ENCODE data around the gene GAR1. TPM values are rescaled to one million over a fixed set of nuclear protein-coding genes. Genes with fewer than 3 reads are reported as not detected.

GAR1 gene
- polyA plus RNA-seq, 1 donor (not counting 4 experiments of a cell fraction or from before 2014, with no cell fraction given) = 31.9 TPM

- dilution Hi-C loops (cut with MboI; ENCODE audit: extremely low pct_ligation_motif_present, low sequenced_read_pairs) = no loop called here
- no peaks in the 10 kb centered on the region for H3K4me1 ChIP-seq (ENCODE audit: control insufficient read depth, extremely low read depth, insufficient read depth, low read length)
- H3K9me3 ChIP-seq (ENCODE audit: control insufficient read depth, low read depth, low read length) = no peaks in the 10 kb centered on the region
- no peaks in the 10 kb centered on the region for H3K9me1 ChIP-seq (ENCODE audit: control insufficient read depth, extremely low read depth, insufficient read depth, low read length)
- no peak for DNase-seq (ENCODE audit: low read depth, low spot score)
- H3K36me3 ChIP-seq (ENCODE audit: control insufficient read depth in 2 of 2, extremely low read depth in 1 of 2, insufficient read depth in 2 of 2, low read length in 2 of 2) = no peaks in the 10 kb centered on the region
- no peaks in the 10 kb centered on the region for H4K20me1 ChIP-seq (ENCODE audit: control insufficient read depth, extremely low read depth, insufficient read depth, low read length)
- H3K79me2 ChIP-seq (ENCODE audit: control insufficient read depth, insufficient read depth, low read length) = no peaks in the 10 kb centered on the region
- no peak for TF ChIP-seq EZH2 (IDR thresholded peaks at IDR 0.05; ENCODE audit: low read length)
- TF ChIP-seq, protein P1, sequence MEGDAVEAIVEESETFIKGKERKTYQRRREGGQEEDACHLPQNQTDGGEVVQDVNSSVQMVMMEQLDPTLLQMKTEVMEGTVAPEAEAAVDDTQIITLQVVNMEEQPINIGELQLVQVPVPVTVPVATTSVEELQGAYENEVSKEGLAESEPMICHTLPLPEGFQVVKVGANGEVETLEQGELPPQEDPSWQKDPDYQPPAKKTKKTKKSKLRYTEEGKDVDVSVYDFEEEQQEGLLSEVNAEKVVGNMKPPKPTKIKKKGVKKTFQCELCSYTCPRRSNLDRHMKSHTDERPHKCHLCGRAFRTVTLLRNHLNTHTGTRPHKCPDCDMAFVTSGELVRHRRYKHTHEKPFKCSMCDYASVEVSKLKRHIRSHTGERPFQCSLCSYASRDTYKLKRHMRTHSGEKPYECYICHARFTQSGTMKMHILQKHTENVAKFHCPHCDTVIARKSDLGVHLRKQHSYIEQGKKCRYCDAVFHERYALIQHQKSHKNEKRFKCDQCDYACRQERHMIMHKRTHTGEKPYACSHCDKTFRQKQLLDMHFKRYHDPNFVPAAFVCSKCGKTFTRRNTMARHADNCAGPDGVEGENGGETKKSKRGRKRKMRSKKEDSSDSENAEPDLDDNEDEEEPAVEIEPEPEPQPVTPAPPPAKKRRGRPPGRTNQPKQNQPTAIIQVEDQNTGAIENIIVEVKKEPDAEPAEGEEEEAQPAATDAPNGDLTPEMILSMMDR (optimal IDR thresholded peaks at IDR 0.05 in 1 of 3, IDR thresholded peaks at IDR 0.05 in 1 of 3, conservative IDR thresholded peaks at IDR 0.05 in 1 of 3; ENCODE audit: extremely low read depth in 1 of 3, insufficient read depth in 2 of 3, low read length in 3 of 3) = no peak
- no peaks in the 10 kb centered on the region for H3K27me3 ChIP-seq (ENCODE audit: control insufficient read depth, extremely low read depth, insufficient read depth, low read length)
- no peak overlapping the region for H2AFZ ChIP-seq (ENCODE audit: control insufficient read depth, low read length)
- H3K4me2 ChIP-seq (ENCODE audit: control insufficient read depth, extremely low read depth, insufficient read depth, low read depth, low read length) = no peak overlapping the region
- no peak overlapping the region for H3K4me3 ChIP-seq (ENCODE audit: control insufficient read depth in 2 of 3, extremely low read depth in 1 of 3, insufficient read depth in 2 of 3, low read depth in 1 of 3, low read length in 3 of 3)
- FAIRE-seq = no peak
- H3K27ac ChIP-seq (ENCODE audit: control insufficient read depth, insufficient read depth, low read length) = no peak overlapping the region
- H3K9ac ChIP-seq (ENCODE audit: control insufficient read depth, extremely low read depth, insufficient read depth, low read length) = no peak overlapping the region
These were observed 14.3 kb upstream of the GAR1 start for GRCh38 chr4:109801099-109801789.

DNA sequence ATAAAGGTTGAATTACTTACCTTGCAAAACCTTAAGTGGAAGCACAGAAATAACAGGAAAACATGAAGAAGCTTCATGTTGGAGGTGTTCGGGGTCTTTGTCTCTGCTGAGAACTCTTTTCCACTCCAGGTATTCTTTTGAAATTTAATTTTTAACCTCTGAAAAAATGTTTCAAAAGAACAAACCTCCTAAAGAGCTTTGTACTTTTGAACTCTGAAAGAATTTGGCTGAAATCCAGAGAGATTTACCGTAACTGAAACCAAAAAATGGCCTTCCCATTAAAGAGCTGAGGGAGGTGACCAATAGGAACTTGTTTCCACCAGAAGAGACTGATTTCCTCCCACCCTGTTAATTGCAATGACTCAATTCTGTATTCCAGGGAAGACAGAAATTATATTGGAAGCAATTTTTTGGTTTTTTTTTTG lies 13.7 kb upstream of the GAR1 start, which contains the start of gene CFI:
TSS of gene CFI (minus strand) at position 105 of the 425 bp plus-strand sequence. CDS start at position 77, 28 bp downstream.
- H3K27ac ChIP-seq (ENCODE audit: control insufficient read depth, insufficient read depth, low read length) = no peak within 1 kb of the TSS
- no peaks in the 10 kb centered on the region for H4K20me1 ChIP-seq (ENCODE audit: control insufficient read depth, extremely low read depth, insufficient read depth, low read length)
- no peak within 1 kb of the TSS for H2AFZ ChIP-seq (ENCODE audit: control insufficient read depth, low read length)
- no peak for FAIRE-seq
- no peaks in the 10 kb centered on the region for H3K4me1 ChIP-seq (ENCODE audit: control insufficient read depth, extremely low read depth, insufficient read depth, low read length)
- H3K4me2 ChIP-seq (ENCODE audit: control insufficient read depth, extremely low read depth, insufficient read depth, low read depth, low read length) = no peak within 1 kb of the TSS
- no peaks in the 10 kb centered on the region for H3K9me3 ChIP-seq (ENCODE audit: control insufficient read depth, low read depth, low read length)
- H3K79me2 ChIP-seq (ENCODE audit: control insufficient read depth, insufficient read depth, low read length) = no peaks in the 10 kb centered on the region
- no peak within 1 kb of the TSS for H3K4me3 ChIP-seq (ENCODE audit: control insufficient read depth in 2 of 3, extremely low read depth in 1 of 3, insufficient read depth in 2 of 3, low read depth in 1 of 3, low read length in 3 of 3)
- no peaks in the 10 kb centered on the region for H3K9me1 ChIP-seq (ENCODE audit: control insufficient read depth, extremely low read depth, insufficient read depth, low read length)
- dilution Hi-C loops (cut with MboI; ENCODE audit: extremely low pct_ligation_motif_present, low sequenced_read_pairs) = no loop called here
- no peak within 1 kb of the TSS for H3K9ac ChIP-seq (ENCODE audit: control insufficient read depth, extremely low read depth, insufficient read depth, low read length)
- DNase-seq (ENCODE audit: low read depth, low spot score) = no peak
- TF ChIP-seq, protein P1 (optimal IDR thresholded peaks at IDR 0.05 in 1 of 3, IDR thresholded peaks at IDR 0.05 in 1 of 3, conservative IDR thresholded peaks at IDR 0.05 in 1 of 3; ENCODE audit: extremely low read depth in 1 of 3, insufficient read depth in 2 of 3, low read length in 3 of 3) = no peak
- no peak for TF ChIP-seq EZH2 (IDR thresholded peaks at IDR 0.05; ENCODE audit: low read length)
- no peaks in the 10 kb centered on the region for H3K36me3 ChIP-seq (ENCODE audit: control insufficient read depth in 2 of 2, extremely low read depth in 1 of 2, insufficient read depth in 2 of 2, low read length in 2 of 2)
- no peaks in the 10 kb centered on the region for H3K27me3 ChIP-seq (ENCODE audit: control insufficient read depth, extremely low read depth, insufficient read depth, low read length)
